Right atrium auricular region (tissue), 2 donors: ENCODE measurements around the gene TTLL8. TPM values are rescaled to one million over a fixed set of nuclear protein-coding genes. Genes with fewer than 3 reads are reported as not detected.

Source experiments
- DNase-seq: peaks from one replicate; pipeline ENCODE4 v3.0.0-alpha.2; 2019; ENCODE audit warnings: low spot score
- H3K27ac ChIP-seq, 2 donors: fragments of 200-600 bp; sonication (generic); 1 replicate in 1 of 2; 2 replicates in 1 of 2; pipeline ENCODE4 v1.5.1; 2016 to 2019
- H3K27me3 ChIP-seq, 2 donors: fragments of 200-600 bp; sonication (generic); one replicate each; pipeline versions ENCODE4 v1.5.1 to v1.6.0; 2017 to 2019
- H3K36me3 ChIP-seq: fragments of 200-600 bp; sonication (generic); one replicate; pipeline ENCODE4 v1.5.1; 2016
- H3K4me1 ChIP-seq, 2 donors: fragments of 200-600 bp; sonication (generic); one replicate each; pipeline versions ENCODE4 v1.5.1 to v1.6.0; 2017 to 2019
- H3K4me3 ChIP-seq, 2 donors: fragments of 200-600 bp; sonication (generic); 1 replicate in 1 of 2; 2 replicates in 1 of 2; pipeline ENCODE4 v1.5.1; 2017 to 2019; ENCODE audit warnings: mild to moderate bottlenecking in 1 of 2, moderate library complexity in 1 of 2
- H3K9me3 ChIP-seq, 2 donors: fragments of 200-600 bp; sonication (generic); one replicate each; pipeline ENCODE4 v1.5.1; 2019
- CTCF ChIP-seq, 2 donors: fragments of 200-600 bp; sonication (generic); IDR thresholded peaks; one replicate each; pipeline ENCODE4 v1.5.1; 2019; ENCODE audit warnings: antibody characterized with exemption in 2 of 2
- total RNA-seq, 2 donors: library from RNA; depleted of rRNA; stranded (reverse); fragments of >200 nt; gene quantifications; one replicate each; pipeline ENCODE4 v1.1.0, GENCODE V29; 2016

The TTLL8 gene
- total RNA-seq, 2 donors from 2014 or later, result not detected

- no peak for DNase-seq
- Histone ChIP-seq H3K9me3 (no peaks in the 10 kb centered on the region), H3K27ac (no peak overlapping the region), H3K36me3 (no peaks in the 10 kb centered on the region), H3K4me3 (no peak overlapping the region), H3K27me3 (peaks cover 6 to 8% of the 10 kb centered on the region in 2 donors), H3K4me1 (peaks cover 0 to 10% of the 10 kb centered on the region in 2 donors)
- TF ChIP-seq CTCF (IDR thresholded peaks at IDR 0.05), result no peak
These were observed 5.7 kb upstream of the TTLL8 start for GRCh38 chr22:50063589-50064393.

GRCh38 chr22:50062509-50063135, 4.5 kb upstream of the TTLL8 start:
- Histone ChIP-seq H3K4me3 (no peak overlapping the region), H3K27me3 (peaks cover 10 to 13% of the 10 kb centered on the region in 2 donors), H3K36me3 (no peaks in the 10 kb centered on the region), H3K4me1 (peaks cover 0 to 15% of the 10 kb centered on the region in 2 donors), H3K9me3 (no peaks in the 10 kb centered on the region), H3K27ac (no peak overlapping the region)
- DNase-seq, result no peak
- no peak for TF ChIP-seq CTCF (IDR thresholded peaks at IDR 0.05)

GRCh38 chr22:50061824-50062355, 3.8 kb upstream of the TTLL8 start:
- H3K36me3 ChIP-seq, result no peaks in the 10 kb centered on the region
- no peak for DNase-seq

GRCh38 chr22:50061141-50061823, 3.2 kb upstream of the TTLL8 start:
- Histone ChIP-seq H3K4me3 (no peak overlapping the region), H3K4me1 (peaks cover 0 to 15% of the 10 kb centered on the region in 2 donors), H3K27ac (no peak overlapping the region), H3K27me3 (peaks cover 10 to 13% of the 10 kb centered on the region in 2 donors), H3K36me3 (no peaks in the 10 kb centered on the region), H3K9me3 (no peaks in the 10 kb centered on the region)
- no peak for DNase-seq
- TF ChIP-seq CTCF (IDR thresholded peaks at IDR 0.05), result no peak

More at GRCh38 chr22:50061824-50062355, 3.8 kb upstream of the TTLL8 start:
- Histone ChIP-seq H3K27ac (no peak overlapping the region), H3K4me1 (peaks cover 0 to 15% of the 10 kb centered on the region in 2 donors), H3K4me3 (no peak overlapping the region), H3K9me3 (no peaks in the 10 kb centered on the region), H3K27me3 (peaks cover 10 to 13% of the 10 kb centered on the region in 2 donors)
- TF ChIP-seq CTCF (IDR thresholded peaks at IDR 0.05), result no peak

GRCh38 chr22:50060441-50061140, 2.5 kb upstream of the TTLL8 start:
- peaks cover 10 to 13% of the 10 kb centered on the region in 2 donors for H3K27me3 ChIP-seq
- no peak for TF ChIP-seq CTCF (IDR thresholded peaks at IDR 0.05)

More at GRCh38 chr22:50060441-50061140, 2.5 kb upstream of the TTLL8 start:
- no peak overlapping the region for H3K4me3 ChIP-seq
- H3K9me3 ChIP-seq, result no peaks in the 10 kb centered on the region
- no peak overlapping the region for H3K27ac ChIP-seq
- no peak for DNase-seq
- H3K36me3 ChIP-seq, result no peaks in the 10 kb centered on the region
- H3K4me1 ChIP-seq, result peaks cover 0 to 15% of the 10 kb centered on the region in 2 donors
